Type B pancreatic cell (in vitro differentiated cells): ENCODE data around the gene NFATC2IP. TPM values are rescaled to one million over a fixed set of nuclear protein-coding genes. Genes with fewer than 3 reads are reported as not detected.

Source experiments
- DNase-seq: peaks from one replicate; pipeline ENCODE4 v3.0.0; 2021; ENCODE audit warnings: mixed read lengths; ENCODE audit not compliant: unreplicated experiment; ENCODE audit errors: extremely low spot score
- H3K27ac Mint-ChIP-seq: 2 replicates; pipeline ENCODE4 v1.8.0; 2021; ENCODE audit warnings: mild to moderate bottlenecking, mixed read lengths
- H3K27me3 Mint-ChIP-seq: 2 replicates; pipeline ENCODE4 v1.8.0; 2021; ENCODE audit warnings: mixed read lengths
- H3K36me3 Mint-ChIP-seq: 2 replicates; pipeline ENCODE4 v1.8.0; 2021; ENCODE audit warnings: mixed read lengths
- H3K4me1 Mint-ChIP-seq: one replicate; pipeline ENCODE4 v1.8.0; 2021; ENCODE audit warnings: mixed read lengths; ENCODE audit not compliant: unreplicated experiment
- H3K4me3 Mint-ChIP-seq: 2 replicates; pipeline ENCODE4 v1.8.0; 2021; ENCODE audit warnings: mild to moderate bottlenecking, mixed read lengths
- H3K9me3 Mint-ChIP-seq: 2 replicates; pipeline ENCODE4 v1.8.0; 2021; ENCODE audit warnings: mixed read lengths
- total RNA-seq: library from RNA; stranded (reverse); gene quantifications from 2 replicates; pipeline ENCODE4 v1.2.1, GENCODE V29; 2021; ENCODE audit warnings: low replicate concordance
- TF ChIP-seq, protein P1 (sequence below): fragments of 200-600 bp; sonication (generic); conservative IDR thresholded peaks from 2 replicates; pipeline ENCODE4 v1.5.0; 2021; ENCODE audit warnings: antibody characterized with exemption, mild to moderate bottlenecking

Gene NFATC2IP
- total RNA-seq, 1 donor from 2014 or later = 64.4 TPM

DNA sequence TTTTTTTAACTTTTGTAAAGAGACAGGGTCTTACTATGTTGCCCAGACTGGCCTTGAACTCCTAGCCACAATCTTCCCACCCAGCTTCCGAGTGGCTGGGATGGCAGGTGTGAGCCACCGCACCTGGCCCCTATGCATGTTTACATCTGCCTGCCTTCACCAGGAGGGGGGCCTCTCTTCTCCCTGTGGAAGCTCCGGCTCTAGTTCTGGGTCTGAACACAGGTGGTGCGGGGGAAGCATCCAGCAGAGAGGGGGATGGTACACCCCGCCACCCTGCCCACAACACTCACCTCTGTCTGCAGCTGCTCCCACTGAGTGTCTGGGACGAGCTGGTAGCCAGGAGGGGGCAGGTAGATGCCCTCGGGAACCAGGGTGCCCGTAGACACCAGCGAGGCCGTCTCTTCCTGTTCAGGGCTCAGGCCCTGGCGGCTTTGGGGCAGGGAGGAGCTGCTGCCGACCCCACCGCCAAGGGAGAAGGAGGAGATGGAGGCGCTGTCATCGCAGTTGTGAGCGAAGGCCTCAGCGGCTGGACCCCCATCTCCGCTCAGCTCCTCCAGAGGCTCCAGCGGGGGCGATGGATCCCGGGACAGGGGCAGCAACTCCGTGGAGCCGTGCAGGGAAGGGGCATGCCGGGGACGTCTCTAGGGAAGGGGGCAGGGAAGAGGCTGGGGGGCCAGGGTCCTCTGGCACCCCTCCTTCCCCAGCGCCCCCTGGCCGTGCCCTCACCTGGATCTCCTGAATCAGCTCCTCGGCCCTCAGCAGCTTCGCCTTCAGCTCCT is 36.6 kb upstream of the NFATC2IP start:
- no peak for DNase-seq
- no peak overlapping the region for H3K4me3 Mint-ChIP-seq
- H3K27ac Mint-ChIP-seq = no peak overlapping the region
- H3K4me1 Mint-ChIP-seq = no peaks in the 10 kb centered on the region
- H3K36me3 Mint-ChIP-seq = peaks cover 9% of the 10 kb centered on the region
- TF ChIP-seq, protein P1, sequence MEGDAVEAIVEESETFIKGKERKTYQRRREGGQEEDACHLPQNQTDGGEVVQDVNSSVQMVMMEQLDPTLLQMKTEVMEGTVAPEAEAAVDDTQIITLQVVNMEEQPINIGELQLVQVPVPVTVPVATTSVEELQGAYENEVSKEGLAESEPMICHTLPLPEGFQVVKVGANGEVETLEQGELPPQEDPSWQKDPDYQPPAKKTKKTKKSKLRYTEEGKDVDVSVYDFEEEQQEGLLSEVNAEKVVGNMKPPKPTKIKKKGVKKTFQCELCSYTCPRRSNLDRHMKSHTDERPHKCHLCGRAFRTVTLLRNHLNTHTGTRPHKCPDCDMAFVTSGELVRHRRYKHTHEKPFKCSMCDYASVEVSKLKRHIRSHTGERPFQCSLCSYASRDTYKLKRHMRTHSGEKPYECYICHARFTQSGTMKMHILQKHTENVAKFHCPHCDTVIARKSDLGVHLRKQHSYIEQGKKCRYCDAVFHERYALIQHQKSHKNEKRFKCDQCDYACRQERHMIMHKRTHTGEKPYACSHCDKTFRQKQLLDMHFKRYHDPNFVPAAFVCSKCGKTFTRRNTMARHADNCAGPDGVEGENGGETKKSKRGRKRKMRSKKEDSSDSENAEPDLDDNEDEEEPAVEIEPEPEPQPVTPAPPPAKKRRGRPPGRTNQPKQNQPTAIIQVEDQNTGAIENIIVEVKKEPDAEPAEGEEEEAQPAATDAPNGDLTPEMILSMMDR = no peak
- H3K27me3 Mint-ChIP-seq = no peaks in the 10 kb centered on the region
- no peaks in the 10 kb centered on the region for H3K9me3 Mint-ChIP-seq

DNA sequence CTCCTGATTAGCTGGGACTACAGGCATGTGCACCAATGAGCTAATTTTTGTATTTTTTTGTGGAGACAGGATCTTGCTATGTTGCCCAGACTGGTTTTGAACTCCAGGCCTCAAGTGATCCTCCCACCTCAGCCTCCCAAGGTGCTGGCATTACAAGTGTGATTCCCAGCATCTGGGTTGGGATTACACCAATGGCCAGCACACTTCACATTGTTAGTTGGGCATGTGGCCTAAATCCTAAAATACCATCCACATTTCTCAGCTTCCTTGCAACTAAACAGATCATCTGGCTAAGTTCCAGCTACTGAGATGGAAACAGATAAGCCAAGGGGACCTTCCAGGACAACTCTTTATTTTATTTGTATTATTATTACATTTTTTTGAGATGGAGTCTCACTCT is 35.6 kb upstream of the NFATC2IP start:
- DNase-seq = no peak
- Mint-ChIP-seq H3K27me3 (no peaks in the 10 kb centered on the region), H3K36me3 (peaks cover 14% of the 10 kb centered on the region), H3K4me1 (no peaks in the 10 kb centered on the region), H3K27ac (no peak overlapping the region), H3K4me3 (no peak overlapping the region), H3K9me3 (no peaks in the 10 kb centered on the region)
- TF ChIP-seq, protein P1 = no peak

DNA sequence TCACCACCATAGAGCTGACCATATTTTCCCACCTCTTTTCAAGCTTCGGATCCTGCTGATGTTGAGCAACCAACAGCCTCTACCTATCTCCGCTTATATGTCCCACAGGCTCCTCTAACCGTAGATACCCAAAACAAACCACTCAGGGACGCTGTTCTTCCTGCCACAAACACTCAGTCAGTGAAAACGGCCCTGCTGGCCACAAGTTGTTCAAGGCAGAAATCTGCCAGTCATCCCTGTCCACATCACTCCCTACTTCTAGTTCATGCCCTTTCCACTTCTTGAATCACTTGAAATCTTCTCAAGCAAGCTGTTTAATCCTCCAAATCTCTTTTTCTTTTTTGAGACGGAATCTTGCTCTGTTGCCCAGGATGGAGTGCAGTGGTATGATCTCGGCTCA is 33.6 kb upstream of the NFATC2IP start:
- TF ChIP-seq, protein P1 = no peak
- DNase-seq = no peak
- Mint-ChIP-seq H3K9me3 (no peaks in the 10 kb centered on the region), H3K4me1 (no peaks in the 10 kb centered on the region), H3K36me3 (peaks cover 18% of the 10 kb centered on the region), H3K4me3 (no peak overlapping the region), H3K27ac (no peak overlapping the region), H3K27me3 (no peaks in the 10 kb centered on the region)

DNA sequence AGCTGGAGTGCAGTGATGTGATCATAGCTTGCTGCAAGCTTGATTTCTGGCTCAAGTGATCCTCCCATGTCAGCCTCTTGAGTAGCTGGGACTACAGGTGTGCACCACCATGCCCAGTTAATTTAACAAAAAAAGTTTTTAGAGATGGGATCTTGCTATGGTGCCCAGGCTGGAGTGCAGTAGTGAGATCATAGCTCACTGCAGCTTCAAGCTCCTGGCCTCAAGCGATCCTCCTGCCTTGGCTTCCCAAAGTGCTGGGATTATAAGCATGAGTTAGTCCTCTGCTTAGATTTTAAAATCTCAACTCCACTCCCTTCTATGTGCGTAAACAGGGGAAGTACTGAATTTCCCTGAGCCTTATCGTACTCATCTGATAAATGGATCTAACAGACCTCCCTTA is 32.0 kb upstream of the NFATC2IP start:
- Mint-ChIP-seq H3K27me3 (no peaks in the 10 kb centered on the region), H3K4me1 (peaks cover 4% of the 10 kb centered on the region), H3K9me3 (no peaks in the 10 kb centered on the region), H3K36me3 (peaks cover 14% of the 10 kb centered on the region), H3K4me3 (no peak overlapping the region), H3K27ac (no peak overlapping the region)
- TF ChIP-seq, protein P1 = no peak
- DNase-seq = no peak

DNA sequence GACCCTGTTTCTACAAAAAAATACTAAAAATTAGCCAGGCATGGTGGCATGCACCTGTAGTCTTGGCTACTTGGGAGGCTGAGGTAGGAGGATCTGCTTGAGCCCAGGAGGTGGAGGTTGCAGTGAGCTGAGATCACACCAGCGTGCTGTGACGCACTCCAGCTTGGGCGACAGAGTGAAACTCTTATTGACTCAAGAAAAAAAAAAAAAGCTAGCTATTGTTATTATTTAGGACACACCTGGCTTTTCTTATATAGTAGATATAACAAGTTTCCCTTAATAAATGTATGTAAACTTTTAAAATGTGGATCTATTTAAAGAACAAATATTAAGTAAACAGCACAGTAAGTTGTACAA is 27.5 kb upstream of the NFATC2IP start:
- H3K27ac Mint-ChIP-seq = peak overlapping the region; percentile 99

More for the DNA sequence above, 27.5 kb upstream of the NFATC2IP start:
- Mint-ChIP-seq H3K36me3 (peaks cover 12% of the 10 kb centered on the region), H3K4me3 (peak overlapping the region; percentile 99), H3K4me1 (peaks cover 16% of the 10 kb centered on the region), H3K27me3 (no peaks in the 10 kb centered on the region), H3K9me3 (no peaks in the 10 kb centered on the region)
- TF ChIP-seq, protein P1 = no peak
- no peak for DNase-seq
